ENCODE results near the gene EXOC6B.
A peak's percentile ranks its signal among the peaks of the same experiment; 100 is the strongest.

The EXOC6B gene

DNA sequence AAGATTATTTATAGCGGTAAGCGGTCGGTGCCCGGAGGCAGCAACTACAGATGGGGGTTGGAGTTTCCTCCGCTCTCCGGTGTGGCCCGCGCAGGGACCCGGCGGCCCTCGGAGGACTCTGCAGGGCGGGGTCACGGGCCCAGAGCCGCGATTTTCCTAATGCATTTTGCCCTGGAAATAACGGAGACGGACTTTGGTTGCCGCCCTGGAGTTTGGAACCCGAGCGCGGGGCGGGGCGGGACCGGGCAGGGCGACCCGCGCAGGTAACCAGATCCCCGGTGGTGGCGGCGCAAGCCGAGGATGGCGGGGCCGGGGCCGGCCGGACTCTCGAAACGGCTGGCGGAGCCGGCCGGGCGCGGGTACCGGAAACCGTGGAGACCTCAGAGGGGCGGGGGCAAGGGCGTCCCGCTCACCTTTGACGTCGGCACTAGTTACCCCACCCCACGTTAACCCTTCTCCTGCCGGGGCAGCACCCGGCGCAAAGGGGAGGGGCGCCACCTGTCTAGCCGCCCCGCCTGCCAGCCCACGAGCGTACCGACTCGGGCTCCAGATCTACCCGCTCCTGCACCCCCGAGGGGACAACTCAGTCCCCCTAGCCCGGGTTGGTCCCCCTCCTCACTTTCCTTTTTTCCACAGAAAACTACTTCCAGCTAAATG is 681.1 kb downstream of the EXOC6B start:
- DNase-seq (no peak), ATAC-seq (no peak)

- DNase-seq (no peak), ATAC-seq (no peak)
These were observed 681.6 kb downstream of the EXOC6B start for GRCh38 chr2:72144274-72144631.

DNA sequence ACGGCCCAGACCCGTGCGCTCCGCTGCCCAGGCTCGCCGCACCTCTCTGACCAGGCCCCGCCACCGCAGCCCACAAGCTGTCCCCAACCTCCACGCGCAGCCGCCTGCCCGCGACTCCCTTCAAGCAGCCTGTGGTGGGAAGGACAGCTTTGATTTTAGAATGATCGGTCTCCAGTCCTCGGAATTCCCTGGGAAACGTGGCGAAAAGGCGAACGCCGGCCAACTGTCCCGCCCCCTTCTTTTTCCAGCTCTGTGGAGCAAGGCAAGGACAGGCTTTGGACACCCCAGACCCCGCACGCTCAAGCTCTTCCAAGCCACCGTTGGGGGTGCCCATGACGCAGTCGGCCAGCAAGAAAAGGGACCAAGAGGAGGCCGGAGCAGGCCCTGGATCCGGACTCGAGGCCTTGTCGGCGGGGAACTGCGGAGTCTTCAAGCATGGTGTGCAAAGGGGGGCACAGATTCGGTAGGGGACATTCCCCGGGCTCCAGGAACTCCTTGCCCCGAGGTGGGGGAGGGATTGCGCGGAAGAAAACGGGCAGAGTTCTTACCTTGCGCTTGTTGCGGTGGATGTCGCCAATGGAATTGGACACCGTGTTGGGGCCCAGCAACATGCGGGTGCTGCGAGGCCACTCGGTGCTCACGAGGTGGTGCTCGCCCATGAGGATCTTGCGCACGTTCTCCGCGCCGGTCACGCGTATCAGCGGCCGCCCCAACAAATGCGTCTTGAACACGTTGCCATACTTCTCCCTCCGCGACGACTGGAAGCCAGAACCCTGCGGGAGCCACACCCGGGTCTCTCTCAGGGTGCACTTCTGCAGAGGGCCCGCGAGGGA is 682.2 kb downstream of the EXOC6B start:
- no peak for ATAC-seq
- no peak for DNase-seq

DNA sequence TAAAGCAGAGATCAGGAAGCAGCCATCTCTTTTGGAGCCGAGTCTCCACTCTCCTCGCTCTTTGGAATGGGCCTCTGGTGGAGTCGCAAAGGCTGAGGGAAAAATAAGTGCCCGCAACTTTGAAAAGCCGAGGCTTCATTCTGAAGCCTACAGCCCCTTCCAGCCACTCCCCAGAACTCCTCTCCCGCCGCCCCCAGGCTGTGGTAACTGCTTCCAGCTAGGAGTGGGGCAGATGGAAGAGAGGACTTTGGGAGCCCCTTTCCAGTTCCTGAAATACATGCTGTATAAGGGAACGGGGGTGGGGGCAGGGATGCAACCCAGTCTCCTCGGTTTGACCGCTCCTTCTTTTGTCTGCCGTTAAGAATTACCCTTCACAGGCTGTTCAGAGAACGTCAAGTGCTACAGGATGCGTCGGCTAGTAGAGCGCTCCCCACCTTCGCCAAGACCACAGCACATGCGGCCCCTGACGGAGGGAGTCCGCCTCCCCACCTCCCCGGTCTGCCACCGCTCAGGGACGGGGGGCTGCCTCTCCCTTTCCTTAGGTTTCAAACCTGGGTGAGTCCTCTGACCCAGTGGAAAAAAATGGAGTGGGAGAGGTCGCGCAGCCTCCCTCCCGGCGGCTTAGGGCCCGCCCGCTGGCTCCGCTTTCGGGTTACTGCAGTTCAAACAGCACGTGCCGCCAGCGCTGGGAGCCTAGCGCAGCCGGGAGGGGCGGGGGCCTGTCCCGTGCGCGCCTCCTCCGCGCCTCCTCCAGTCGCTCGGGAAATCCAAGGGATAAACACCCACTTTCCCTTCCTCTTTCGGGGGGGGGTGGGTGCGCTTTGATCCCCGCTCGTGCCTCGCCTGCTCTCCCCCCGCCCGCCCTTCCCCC is 683.0 kb downstream of the EXOC6B start:
- DNase-seq (no peak), ATAC-seq (no peak)

- no peak for ATAC-seq
- no peak for DNase-seq
These were observed 683.9 kb downstream of the EXOC6B start for GRCh38 chr2:72141881-72142451.

DNA sequence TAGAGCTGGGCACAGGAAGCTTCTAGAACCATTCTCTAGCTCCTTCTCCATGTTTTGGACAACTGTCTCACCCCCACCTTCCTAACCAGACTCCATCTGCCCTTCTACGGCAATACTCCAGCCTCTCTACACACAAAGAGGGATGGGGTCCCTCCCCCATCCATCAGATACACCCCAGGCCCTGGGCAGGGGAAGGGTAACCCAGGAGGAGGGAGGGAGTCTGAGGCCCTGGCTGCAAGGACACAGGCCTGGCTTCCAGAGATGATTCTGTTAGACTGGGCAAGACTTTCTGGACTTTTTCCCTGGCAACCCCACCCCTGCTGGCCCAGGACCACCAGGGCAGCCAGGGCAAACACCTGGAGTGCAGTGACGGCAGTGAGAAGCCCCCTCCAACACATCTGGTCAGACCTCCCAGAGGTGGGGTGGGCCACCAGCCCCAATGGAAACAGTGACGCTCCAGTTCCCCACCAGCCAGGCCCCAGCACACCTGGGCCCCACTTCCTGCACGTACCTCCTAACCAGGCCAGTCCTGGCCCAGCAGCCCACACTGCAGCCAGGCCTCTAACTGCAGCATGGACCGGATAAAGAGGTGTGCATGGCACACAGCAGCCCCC is 684.7 kb downstream of the EXOC6B start:
- ATAC-seq (no peak), DNase-seq (no peak)

GRCh38 chr2:72140621-72140960 is 685.2 kb downstream of the EXOC6B start:
- no peak for ATAC-seq
- no peak for DNase-seq

DNA sequence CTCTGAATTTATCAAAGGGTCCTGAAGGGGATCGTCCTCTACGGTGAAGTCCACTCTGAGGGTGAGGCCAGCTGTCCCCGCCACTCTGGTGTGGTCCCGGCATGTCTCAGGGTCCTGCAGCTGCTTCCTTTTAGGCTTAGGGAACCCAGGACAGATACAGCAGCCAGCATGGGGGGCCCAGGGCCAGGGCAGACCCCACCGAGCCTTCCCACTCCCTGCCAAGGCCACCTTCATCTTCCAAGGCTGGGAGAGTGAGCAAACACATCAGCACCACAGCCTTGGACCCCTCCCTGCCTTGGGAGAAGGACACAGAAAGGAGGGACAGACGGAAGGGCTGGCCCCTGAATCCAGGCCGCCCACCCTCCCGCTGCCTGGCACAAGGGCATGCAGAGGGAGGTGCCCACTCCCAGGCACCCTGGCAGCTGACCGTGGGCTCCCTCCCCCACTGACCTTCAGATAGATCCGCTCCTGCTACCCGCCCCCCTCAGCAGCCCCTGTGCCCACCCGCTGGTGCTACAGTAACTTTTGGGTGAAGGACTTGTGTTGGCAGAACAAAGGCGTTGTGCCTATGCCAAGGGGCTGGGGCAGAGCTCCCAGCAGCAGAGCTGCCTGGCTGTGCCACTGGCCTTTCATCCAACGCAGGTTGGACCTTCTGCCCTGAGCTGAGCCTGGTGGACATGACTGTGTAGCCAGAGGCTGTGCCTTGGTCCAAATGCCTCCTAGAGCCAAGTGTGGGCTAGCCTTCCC is 685.8 kb downstream of the EXOC6B start:
- ATAC-seq = no peak
- no peak for DNase-seq

DNA sequence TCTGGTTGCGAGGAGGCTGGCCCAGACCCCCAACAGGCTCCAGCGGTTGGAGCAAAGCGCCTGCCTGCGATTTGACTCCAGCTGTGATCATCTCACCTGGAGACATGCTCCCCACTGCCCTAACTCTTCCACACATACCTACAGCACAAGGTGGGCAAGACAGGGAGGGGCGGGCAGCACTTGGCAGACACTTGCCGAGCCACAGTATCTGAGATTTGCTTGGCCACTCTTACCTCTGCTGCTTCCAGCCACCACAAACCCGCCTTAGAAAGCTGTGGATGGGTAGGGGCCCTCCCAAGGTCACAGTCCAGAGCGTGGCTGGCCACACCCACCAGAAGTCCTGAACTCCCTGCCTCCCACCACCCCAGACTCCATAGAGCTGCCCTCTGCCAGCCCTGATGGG is 686.4 kb downstream of the EXOC6B start:
- DNase-seq (no peak), ATAC-seq (no peak)

DNA sequence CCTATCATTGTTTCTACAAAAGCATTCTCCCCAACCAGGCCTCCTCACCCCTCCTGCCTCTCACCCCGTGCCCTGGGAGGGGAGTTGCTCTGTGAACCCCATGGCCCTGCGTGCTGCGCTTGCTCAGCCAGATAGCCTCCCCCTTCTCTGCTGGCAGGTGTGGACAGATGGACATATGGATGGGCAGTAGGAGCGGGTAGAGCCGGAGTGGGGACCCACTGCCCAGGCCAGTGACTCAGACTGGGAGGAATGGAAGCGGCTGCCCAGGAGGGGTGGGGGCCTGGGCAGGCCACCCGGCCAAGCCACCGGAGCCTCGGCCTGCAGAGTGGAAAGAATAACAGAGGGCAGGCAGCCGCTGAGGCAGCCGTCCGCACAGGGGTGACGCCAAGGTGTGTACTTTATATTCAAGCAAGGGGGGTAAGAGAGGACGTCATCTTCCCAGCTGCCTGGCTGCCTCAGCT is 686.9 kb downstream of the EXOC6B start:
- DNase-seq (no peak), ATAC-seq (no peak)

GRCh38 chr2:72138011-72138881 is 687.6 kb downstream of the EXOC6B start:
- no peak for DNase-seq
- no peak for ATAC-seq

- DNase-seq = peak; percentile 83
- peak; percentile 65 for ATAC-seq
These were observed 688.3 kb downstream of the EXOC6B start for GRCh38 chr2:72137498-72138010.

DNA sequence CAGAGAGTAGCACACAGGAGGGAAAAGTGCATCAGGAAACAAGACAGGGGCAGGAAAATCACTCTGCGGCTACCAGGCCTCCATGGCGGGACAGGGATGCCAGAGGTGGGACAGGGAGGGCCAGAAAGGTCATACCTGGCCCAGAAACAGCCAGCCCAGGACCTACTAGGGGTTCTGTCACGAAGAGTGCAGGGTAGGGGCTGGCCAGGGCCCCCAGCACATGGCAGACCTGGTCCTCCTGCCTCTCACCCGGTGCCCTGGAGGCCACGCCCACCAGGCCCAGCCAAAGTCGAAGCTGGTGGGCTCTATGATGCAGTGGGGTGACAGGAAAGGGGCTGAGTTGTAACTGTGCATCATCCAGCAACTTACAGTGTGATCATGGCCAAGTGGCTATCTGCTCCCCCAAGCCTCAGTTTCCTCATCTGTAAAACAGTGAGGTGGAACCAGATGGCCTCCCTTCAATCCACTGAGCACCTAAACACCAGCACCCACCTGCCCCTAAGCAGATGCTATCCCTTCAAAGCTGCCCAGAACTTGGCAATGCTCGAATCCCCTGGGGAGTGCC is 688.8 kb downstream of the EXOC6B start:
- DNase-seq (no peak), ATAC-seq (no peak)

DNA sequence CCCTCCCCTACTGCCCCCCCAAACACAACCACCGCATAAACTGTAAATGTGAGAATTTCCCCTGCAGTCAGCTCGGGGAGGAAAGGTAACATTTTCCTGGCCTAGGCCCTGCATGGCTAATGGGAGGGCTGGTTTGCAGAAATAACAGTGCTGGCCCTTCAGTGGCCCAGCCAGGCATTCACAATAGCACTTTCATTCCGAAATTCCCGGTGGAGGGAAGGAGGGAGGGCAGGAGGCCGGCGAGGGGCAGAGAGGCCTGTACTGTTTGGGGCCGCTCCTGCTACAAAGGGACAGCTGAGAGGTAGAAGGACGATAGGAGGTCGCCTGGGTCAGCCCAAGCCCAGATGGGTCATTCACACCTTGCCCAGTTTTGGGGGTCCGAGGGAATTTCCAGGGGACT is 689.5 kb downstream of the EXOC6B start:
- DNase-seq (no peak), ATAC-seq (no peak)

DNA sequence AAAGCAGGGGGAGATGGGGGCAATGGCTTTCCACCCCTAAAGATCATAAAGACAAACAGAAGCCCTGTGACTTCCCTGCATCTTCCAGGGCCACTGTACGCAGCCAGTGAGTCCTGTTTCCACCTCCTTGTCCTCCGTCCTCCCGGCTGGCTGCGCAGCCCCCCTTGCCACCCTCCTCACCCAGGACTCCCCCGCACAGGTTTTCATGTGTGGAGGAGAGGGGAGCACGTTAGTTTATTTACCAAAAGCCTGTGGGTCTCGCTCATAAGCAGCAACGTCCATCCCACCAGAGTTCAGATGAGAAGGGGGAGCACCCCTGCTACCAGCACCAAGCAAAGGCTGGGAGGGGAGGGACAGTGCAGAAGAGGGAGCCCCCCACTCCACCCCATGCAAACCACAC is 689.9 kb downstream of the EXOC6B start:
- no peak for ATAC-seq
- no peak for DNase-seq

DNA sequence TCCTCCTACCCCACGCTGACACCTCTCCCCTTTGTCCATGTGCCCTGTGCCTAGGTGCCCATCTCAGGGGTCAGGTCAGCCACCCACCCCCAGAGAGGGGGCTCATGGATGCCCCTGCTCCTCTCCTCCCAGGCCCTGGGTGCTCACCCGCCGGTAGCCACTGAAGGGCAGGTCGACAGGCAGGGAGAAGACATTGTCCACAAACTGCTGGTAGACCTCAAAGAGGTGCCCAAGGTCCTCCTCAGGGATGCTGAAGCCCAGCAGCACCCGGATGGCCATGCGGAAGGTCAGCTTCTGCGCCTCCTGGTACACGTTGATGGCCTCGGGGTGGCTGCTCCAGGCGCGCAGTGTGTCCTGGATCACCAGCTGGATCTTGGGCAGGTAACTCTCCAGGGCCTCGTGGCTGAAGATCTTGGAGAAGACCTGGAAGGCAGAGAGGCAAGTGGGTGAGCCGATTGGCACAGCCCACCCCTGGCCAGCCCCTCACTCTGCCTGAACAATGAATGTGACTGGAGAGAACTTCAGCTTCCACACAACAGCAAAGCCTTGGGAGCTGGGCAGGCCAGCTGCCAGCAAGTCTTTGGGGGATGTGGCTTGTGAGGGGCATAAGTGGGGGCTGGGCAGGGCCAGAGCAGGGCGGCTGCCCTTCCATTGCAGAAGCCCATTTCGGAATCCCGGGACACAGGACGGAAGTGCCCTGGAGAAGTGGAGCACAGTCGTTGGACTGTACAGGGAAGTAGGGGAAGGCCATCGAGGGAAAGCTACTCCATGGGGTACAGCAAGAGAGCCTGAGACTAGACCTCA is 690.6 kb downstream of the EXOC6B start:
- DNase-seq (no peak), ATAC-seq (no peak)

DNA sequence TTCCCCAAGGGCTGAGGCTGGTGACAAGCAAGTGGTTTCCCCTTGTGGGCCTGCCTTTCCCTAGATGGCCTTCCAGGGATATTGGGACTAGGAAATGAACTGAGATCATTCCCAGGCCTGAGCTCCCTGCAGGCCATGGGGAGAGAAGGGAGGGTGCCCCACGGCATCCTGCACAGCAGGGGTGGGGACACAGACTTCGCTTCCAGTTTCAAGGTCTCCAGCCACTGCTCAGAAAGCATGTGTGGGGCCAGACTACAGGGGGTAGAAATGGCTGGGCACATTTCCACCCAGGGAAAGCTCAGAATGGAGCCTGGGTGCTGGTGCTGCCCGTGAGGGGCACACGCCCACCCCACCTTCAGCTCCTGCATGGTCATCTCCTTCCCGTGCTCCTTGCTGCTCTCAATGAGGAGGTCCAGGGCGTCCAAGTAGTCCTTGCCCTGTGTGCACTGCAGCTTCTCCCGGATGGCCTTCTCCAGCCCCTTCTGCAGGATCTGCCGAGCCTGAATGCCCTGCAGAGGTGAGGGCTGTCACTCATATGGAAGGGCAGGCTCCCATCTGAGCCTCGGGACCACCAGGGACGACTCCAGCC is 691.3 kb downstream of the EXOC6B start:
- ATAC-seq (no peak), DNase-seq (no peak)

DNA sequence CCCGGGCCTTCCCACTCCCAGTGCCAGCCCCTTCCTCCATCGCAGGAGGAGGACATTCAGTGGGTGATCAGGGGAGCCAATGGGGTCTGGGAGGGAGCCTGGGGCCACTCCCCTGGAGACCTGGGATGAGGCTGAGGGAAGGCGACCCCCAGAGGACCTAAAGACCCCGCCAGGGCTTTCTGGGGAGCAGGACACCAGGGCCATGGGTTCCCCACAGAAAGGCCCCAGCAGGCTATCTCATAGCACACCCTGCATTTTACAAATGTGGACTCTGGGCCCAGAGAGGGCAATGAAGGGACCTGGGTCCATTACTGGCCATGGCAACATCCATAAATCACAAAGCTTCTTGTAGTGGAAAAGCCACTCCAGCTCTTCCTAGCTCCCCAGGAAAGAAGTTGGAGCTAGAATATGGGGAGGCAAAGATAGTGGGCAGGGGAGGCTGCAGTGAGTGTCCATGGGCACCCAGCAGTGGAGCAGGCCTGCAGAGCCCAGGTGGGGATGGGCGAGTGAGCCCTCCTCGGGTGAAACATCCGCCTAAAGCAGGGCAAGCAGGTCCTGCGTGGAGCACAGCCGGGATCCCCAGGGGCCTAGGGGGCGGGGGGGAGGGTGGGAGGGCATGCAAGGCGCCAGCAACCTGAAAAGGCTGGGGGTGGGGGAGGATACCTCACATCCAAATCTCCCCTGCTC is 692.0 kb downstream of the EXOC6B start:
- DNase-seq = no peak
- ATAC-seq = no peak

Data from stimulated activated naive CD8-positive, alpha-beta T cell treated with anti-CD3 and anti-CD28 coated beads, Interleukin-15, Interleukin-2, amounts not matched to agents 100 U/mL and 50 U/mL, for 24 hours (primary cell).